Measurements from ENCODE around the gene SLC35B1.

Gene SLC35B1

GRCh38 chr17:49715717-49716279 is 8.0 kb upstream of the SLC35B1 start:
- peaks cover 32% of the 10 kb centered on the region for H3K36me3 ChIP-seq (ENCODE audit: control insufficient read depth, insufficient read depth, low read length)
- H3K4me3 ChIP-seq (replicated peaks; ENCODE audit: low read depth, low read length), result no peak overlapping the region

GRCh38 chr17:49715216-49715615 is 7.5 kb upstream of the SLC35B1 start:
- no peak for DNase-seq (ENCODE audit: extremely low read depth, insufficient read length)
- Histone ChIP-seq H3K27me3 (replicated peaks; ENCODE audit: control insufficient read depth, insufficient read depth, low read length) (no peaks in the 10 kb centered on the region), H3K36me3 (ENCODE audit: control insufficient read depth, insufficient read depth, low read length) (peaks cover 30% of the 10 kb centered on the region), H3K4me3 (replicated peaks; ENCODE audit: low read depth, low read length) (no peak overlapping the region)
- no peak for TF ChIP-seq CTCF (IDR thresholded peaks at IDR 0.05; ENCODE audit: insufficient read depth, low read length, poor library complexity, severe bottlenecking)

More at GRCh38 chr17:49715717-49716279, 8.0 kb upstream of the SLC35B1 start:
- no peaks in the 10 kb centered on the region for H3K27me3 ChIP-seq (replicated peaks; ENCODE audit: control insufficient read depth, insufficient read depth, low read length)
- DNase-seq (ENCODE audit: extremely low read depth, insufficient read length), result no peak
- no peak for TF ChIP-seq CTCF (IDR thresholded peaks at IDR 0.05; ENCODE audit: insufficient read depth, low read length, poor library complexity, severe bottlenecking)

GRCh38 chr17:49708515-49709183 is 885 bp upstream of the SLC35B1 start:
- Histone ChIP-seq H3K27me3 (replicated peaks; ENCODE audit: control insufficient read depth, insufficient read depth, low read length) (no peaks in the 10 kb centered on the region), H3K36me3 (ENCODE audit: control insufficient read depth, insufficient read depth, low read length) (peaks cover 26% of the 10 kb centered on the region), H3K4me3 (replicated peaks; ENCODE audit: low read depth, low read length) (peak overlapping the region; percentile 40)
- no peak for DNase-seq (ENCODE audit: extremely low read depth, insufficient read length)
- no peak for TF ChIP-seq CTCF (IDR thresholded peaks at IDR 0.05; ENCODE audit: insufficient read depth, low read length, poor library complexity, severe bottlenecking)

- peaks cover 30% of the 10 kb centered on the region for H3K36me3 ChIP-seq (ENCODE audit: control insufficient read depth, insufficient read depth, low read length)
- H3K27me3 ChIP-seq (replicated peaks; ENCODE audit: control insufficient read depth, insufficient read depth, low read length), result no peaks in the 10 kb centered on the region
- no peak for DNase-seq (ENCODE audit: extremely low read depth, insufficient read length)
- peak; percentile 29 for TF ChIP-seq CTCF (IDR thresholded peaks at IDR 0.05; ENCODE audit: insufficient read depth, low read length, poor library complexity, severe bottlenecking)
- peak overlapping the region; percentile 93 for H3K4me3 ChIP-seq (replicated peaks; ENCODE audit: low read depth, low read length)
Observed at GRCh38 chr17:49707246-49707607, 537 bp downstream of the SLC35B1 start.

GRCh38 chr17:49705254-49705653 is 2.5 kb downstream of the SLC35B1 start:
- H3K4me3 ChIP-seq (replicated peaks; ENCODE audit: low read depth, low read length), result no peak overlapping the region
- DNase-seq (ENCODE audit: extremely low read depth, insufficient read length), result no peak
- H3K27me3 ChIP-seq (replicated peaks; ENCODE audit: control insufficient read depth, insufficient read depth, low read length), result no peaks in the 10 kb centered on the region
- H3K36me3 ChIP-seq (ENCODE audit: control insufficient read depth, insufficient read depth, low read length), result peaks cover 31% of the 10 kb centered on the region
- no peak for TF ChIP-seq CTCF (IDR thresholded peaks at IDR 0.05; ENCODE audit: insufficient read depth, low read length, poor library complexity, severe bottlenecking)

Measured in GM06990 (cell line).